Thoracic aorta (tissue), 2 donors: ENCODE results near the gene PIK3R2. TPM values are rescaled to one million over a fixed set of nuclear protein-coding genes. Genes with fewer than 3 reads are reported as not detected.

Source experiments
- ATAC-seq: fragments of 150-250 bp; one replicate; pipeline ENCODE4 v1.8.0; 2017; ENCODE audit warnings: low read depth; ENCODE audit not compliant: insufficient number of reproducible peaks, low FRiP score
- DNase-seq: peaks from one replicate; pipeline ENCODE4 v3.0.0-alpha.2; 2020; ENCODE audit warnings: low spot score
- H3K27ac ChIP-seq, 2 donors: fragments of 200-600 bp; sonication (generic); 1 replicate in 1 of 2; 2 replicates in 1 of 2; pipeline ENCODE4 v1.5.1; 2016; ENCODE audit warnings: mild to moderate bottlenecking in 2 of 2, moderate library complexity in 2 of 2
- H3K27me3 ChIP-seq: fragments of 200-600 bp; sonication (generic); replicated peaks from 2 replicates; pipeline ENCODE4 v1.6.0; 2016; ENCODE audit warnings: mild to moderate bottlenecking; ENCODE audit not compliant: insufficient read depth
- H3K36me3 ChIP-seq: fragments of 200-600 bp; sonication (generic); one replicate; pipeline ENCODE4 v1.5.1; 2016
- H3K4me1 ChIP-seq, 2 donors: fragments of 200-600 bp; sonication (generic); 1 replicate in 1 of 2; 2 replicates in 1 of 2; pipeline versions ENCODE4 v1.5.1 to v1.6.0; 2016; ENCODE audit warnings: low read depth in 2 of 2, mild to moderate bottlenecking in 1 of 2; ENCODE audit not compliant: control insufficient read depth in 1 of 2
- H3K4me3 ChIP-seq: fragments of 200-600 bp; sonication (generic); 2 replicates; pipeline ENCODE4 v1.5.1; 2016; ENCODE audit warnings: mild to moderate bottlenecking
- H3K9me3 ChIP-seq: fragments of 200-600 bp; sonication (generic); 2 replicates; pipeline ENCODE4 v1.5.1; 2016
- CTCF ChIP-seq: fragments of 200-600 bp; sonication (generic); IDR thresholded peaks from one replicate; pipeline ENCODE4 v1.5.1; 2019; ENCODE audit warnings: antibody characterized with exemption
- total RNA-seq, 2 donors: library from RNA; depleted of rRNA; stranded (reverse); fragments of >200 nt; gene quantifications; one replicate each; pipeline versions ENCODE4 v1.1.0 to v1.2.3, GENCODE V29; 2016

The PIK3R2 gene
- total RNA-seq, 2 donors from 2014 or later = 14.3 to 15.8 TPM

GRCh38 chr19:18183529-18183928 is 30.6 kb downstream of the PIK3R2 start:
- ATAC-seq (no peak), DNase-seq (no peak)
- Histone ChIP-seq H3K36me3 (no peaks in the 10 kb centered on the region), H3K9me3 (no peaks in the 10 kb centered on the region), H3K27ac (no peak overlapping the region), H3K27me3 (no peaks in the 10 kb centered on the region), H3K4me1 (no peaks in the 10 kb centered on the region), H3K4me3 (no peak overlapping the region)
- no peak for TF ChIP-seq CTCF

DNA sequence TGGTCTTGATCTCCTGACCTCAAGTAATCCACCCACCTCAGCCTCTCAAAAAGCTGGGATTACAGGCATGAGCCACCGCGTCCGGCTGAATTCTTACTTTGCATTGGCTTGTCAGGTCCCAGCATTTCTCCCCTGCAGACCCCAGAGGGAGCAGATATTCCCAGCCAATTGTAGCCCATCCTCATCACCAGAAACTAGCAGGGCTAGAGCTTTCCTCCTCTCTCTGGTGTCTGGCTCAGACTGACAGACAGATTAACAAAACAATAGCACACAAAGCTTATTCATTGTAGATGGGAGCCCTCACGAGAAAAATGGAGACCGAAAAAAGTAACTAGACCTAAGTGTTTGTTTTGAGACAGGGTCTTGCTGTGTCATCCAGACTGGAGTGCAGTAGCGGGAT is 32.6 kb downstream of the PIK3R2 start:
- Histone ChIP-seq H3K4me3 (no peak overlapping the region), H3K27ac (no peak overlapping the region), H3K36me3 (no peaks in the 10 kb centered on the region), H3K9me3 (no peaks in the 10 kb centered on the region), H3K27me3 (no peaks in the 10 kb centered on the region), H3K4me1 (no peaks in the 10 kb centered on the region)
- ATAC-seq = no peak
- TF ChIP-seq CTCF = no peak
- DNase-seq = no peak

- H3K27ac ChIP-seq = no peak overlapping the region
- H3K27me3 ChIP-seq = no peaks in the 10 kb centered on the region
- H3K4me1 ChIP-seq = peaks cover 8 to 13% of the 10 kb centered on the region in 2 donors
- ATAC-seq = no peak
- no peak overlapping the region for H3K4me3 ChIP-seq
- DNase-seq = no peak
- H3K36me3 ChIP-seq = no peaks in the 10 kb centered on the region
- TF ChIP-seq CTCF = no peak
- no peaks in the 10 kb centered on the region for H3K9me3 ChIP-seq
Measured at GRCh38 chr19:18190278-18190677, 37.3 kb downstream of the PIK3R2 start.

DNA sequence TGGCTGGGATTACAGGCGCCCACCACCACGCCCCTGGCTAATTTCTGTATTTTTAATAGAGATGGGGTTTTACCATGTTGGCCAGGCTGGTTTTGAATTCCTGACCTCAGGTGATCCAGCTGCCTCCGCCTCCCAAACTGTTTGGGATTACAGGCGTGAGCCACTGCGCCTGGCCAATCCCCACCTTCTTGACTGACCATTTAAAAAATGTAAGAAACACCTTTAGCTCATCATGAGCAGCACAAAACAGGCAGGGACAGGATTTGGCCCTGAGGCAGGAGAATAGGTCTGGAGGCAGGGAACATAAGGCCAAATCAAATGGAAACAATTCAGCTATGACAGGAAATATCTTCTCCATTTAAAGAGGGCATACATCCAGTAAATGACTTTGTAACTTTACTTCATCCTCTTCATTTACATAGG is 38.7 kb downstream of the PIK3R2 start:
- Histone ChIP-seq H3K9me3 (no peaks in the 10 kb centered on the region), H3K27me3 (no peaks in the 10 kb centered on the region), H3K27ac (peak overlapping the region; percentile 92 to 95), H3K4me1 (peaks cover 8 to 13% of the 10 kb centered on the region in 2 donors), H3K36me3 (no peaks in the 10 kb centered on the region), H3K4me3 (peak overlapping the region; percentile 81)
- no peak for TF ChIP-seq CTCF
- DNase-seq (no peak), ATAC-seq (no peak)

GRCh38 chr19:18192673-18193387 is 39.9 kb downstream of the PIK3R2 start, which contains the start of gene MPV17L2:
Gene MPV17L2, plus strand, starts transcription at chr19:18193218. Its CDS starts 64 bp downstream, at chr19:18193282.
- peak; percentile 97 for ATAC-seq
- Histone ChIP-seq H3K27me3 (no peaks in the 10 kb centered on the region), H3K9me3 (no peaks in the 10 kb centered on the region)

More at GRCh38 chr19:18192673-18193387, 39.9 kb downstream of the PIK3R2 start, which contains the start of gene MPV17L2:
- no peak for TF ChIP-seq CTCF
- Histone ChIP-seq H3K36me3 (no peaks in the 10 kb centered on the region), H3K27ac (peak within 1 kb of the TSS; percentile 92 to 95), H3K4me1 (peaks cover 8 to 13% of the 10 kb centered on the region in 2 donors), H3K4me3 (peak within 1 kb of the TSS; percentile 93)
- DNase-seq = peak; percentile 99
